Activated CD8-positive, alpha-beta memory T cell treated with anti-CD3 and anti-CD28 coated beads for 4 hours (primary cell): ENCODE results near the gene PLAAT5.
A peak's percentile ranks its signal among the peaks of the same experiment; 100 is the strongest.
"Not testable (repeated sequence)": the region's sequence is repeated elsewhere in the genome, so short reads cannot be mapped to it uniquely, and the experiment has no call there.

ENCODE experiments used
- DNase-seq, 2 donors: peaks; one replicate each; pipeline ENCODE4 v3.0.0-alpha.2; 2020; ENCODE audit warnings: low read depth in 2 of 2

PLAAT5 gene

GRCh38 chr11:63490551-63491239 lies at the start of gene PLAAT5:
Gene PLAAT5 (minus strand): TSS chr11:63491167. CDS start chr11:63491034, 133 bp downstream.
- no peak for DNase-seq

GRCh38 chr11:63537293-63538101 lies 46.5 kb upstream of the PLAAT5 start:
- no peak for DNase-seq

GRCh38 chr11:63536669-63537292 lies 45.8 kb upstream of the PLAAT5 start, which contains the start of gene PLAAT4:
Gene PLAAT4 (plus strand): TSS chr11:63536808. CDS start chr11:63536869, 61 bp downstream.
- no peak for DNase-seq

GRCh38 chr11:63535734-63536133 lies 44.8 kb upstream of the PLAAT5 start:
- no peak for DNase-seq

GRCh38 chr11:63534895-63535461 lies 44.0 kb upstream of the PLAAT5 start:
- no peak for DNase-seq

- no peak for DNase-seq
Measured at GRCh38 chr11:63534076-63534475, 43.1 kb upstream of the PLAAT5 start.

GRCh38 chr11:63532799-63533475 lies 42.0 kb upstream of the PLAAT5 start:
- DNase-seq, result no peak

GRCh38 chr11:63532117-63532516 lies 41.1 kb upstream of the PLAAT5 start:
- DNase-seq, result no peak

GRCh38 chr11:63531074-63531792 lies 40.3 kb upstream of the PLAAT5 start:
- peak in 1 of 2 donors; percentile 31 for DNase-seq

- DNase-seq, result no peak
Measured at GRCh38 chr11:63530021-63530420, 39.1 kb upstream of the PLAAT5 start.

GRCh38 chr11:63529373-63529772 lies 38.4 kb upstream of the PLAAT5 start:
- not testable (repeated sequence) for DNase-seq

- not testable (repeated sequence) for DNase-seq
Measured at GRCh38 chr11:63528729-63529278, 37.8 kb upstream of the PLAAT5 start.

GRCh38 chr11:63528156-63528555 lies 37.2 kb upstream of the PLAAT5 start:
- DNase-seq, result not testable (repeated sequence)

GRCh38 chr11:63527667-63528066 lies 36.7 kb upstream of the PLAAT5 start:
- DNase-seq, result no peak

GRCh38 chr11:63523151-63523550 lies 32.2 kb upstream of the PLAAT5 start:
- DNase-seq, result no peak

- DNase-seq, result no peak
Measured at GRCh38 chr11:63521896-63522295, 30.9 kb upstream of the PLAAT5 start.

- DNase-seq, result no peak
Measured at GRCh38 chr11:63520606-63521170, 29.7 kb upstream of the PLAAT5 start.

GRCh38 chr11:63518548-63518947 lies 27.6 kb upstream of the PLAAT5 start:
- no peak for DNase-seq

GRCh38 chr11:63517156-63517555 lies 26.2 kb upstream of the PLAAT5 start:
- no peak for DNase-seq

- no peak for DNase-seq
Measured at GRCh38 chr11:63516109-63516508, 25.1 kb upstream of the PLAAT5 start.
